Measurements from ENCODE around the gene DDX10.

DDX10 gene

GRCh38 chr11:108915666-108916065, 250.8 kb downstream of the DDX10 start:
- TF ChIP-seq ZFX (IDR thresholded peaks at IDR 0.05; ENCODE audit: borderline replicate concordance) (no peak), CTCF (IDR thresholded peaks at IDR 0.05) (no peak)
- no peak overlapping the region for H3K27ac ChIP-seq

GRCh38 chr11:108916290-108916689, 251.4 kb downstream of the DDX10 start:
- H3K27ac ChIP-seq = no peak overlapping the region
- TF ChIP-seq CTCF (IDR thresholded peaks at IDR 0.05) (no peak), ZFX (IDR thresholded peaks at IDR 0.05; ENCODE audit: borderline replicate concordance) (no peak)

- H3K27ac ChIP-seq = no peak overlapping the region
- TF ChIP-seq CTCF (IDR thresholded peaks at IDR 0.05) = no peak
- no peak for TF ChIP-seq ZFX (IDR thresholded peaks at IDR 0.05; ENCODE audit: borderline replicate concordance)
Measured at GRCh38 chr11:108916935-108917334, 252.1 kb downstream of the DDX10 start.

- TF ChIP-seq ZFX (IDR thresholded peaks at IDR 0.05; ENCODE audit: borderline replicate concordance) (no peak), CTCF (IDR thresholded peaks at IDR 0.05) (no peak)
- no peak overlapping the region for H3K27ac ChIP-seq
Measured at GRCh38 chr11:108921211-108921610, 256.3 kb downstream of the DDX10 start.

GRCh38 chr11:108922241-108922640, 257.4 kb downstream of the DDX10 start:
- H3K27ac ChIP-seq = no peak overlapping the region
- no peak for TF ChIP-seq CTCF (IDR thresholded peaks at IDR 0.05)
- TF ChIP-seq ZFX (IDR thresholded peaks at IDR 0.05; ENCODE audit: borderline replicate concordance) = no peak

GRCh38 chr11:108923413-108923812, 258.5 kb downstream of the DDX10 start:
- TF ChIP-seq ZFX (IDR thresholded peaks at IDR 0.05; ENCODE audit: borderline replicate concordance) (no peak), CTCF (IDR thresholded peaks at IDR 0.05) (no peak)
- no peak overlapping the region for H3K27ac ChIP-seq

- H3K27ac ChIP-seq = no peak overlapping the region
- TF ChIP-seq ZFX (IDR thresholded peaks at IDR 0.05; ENCODE audit: borderline replicate concordance) = no peak
- no peak for TF ChIP-seq CTCF (IDR thresholded peaks at IDR 0.05)
Measured at GRCh38 chr11:108926171-108926840, 261.4 kb downstream of the DDX10 start.
